HT1080 (cell line): Measurements from ENCODE around the gene ABCC1. TPM values are rescaled to one million over a fixed set of nuclear protein-coding genes. Genes with fewer than 3 reads are reported as not detected.
"Not testable (repeated sequence)": the region's sequence is repeated elsewhere in the genome, so short reads cannot be mapped to it uniquely, and the experiment has no call there.

ENCODE experiments used
- DNase-seq: peaks from one replicate; pipeline ENCODE4 v3.0.0-alpha.2; 2015; ENCODE audit warnings: low read depth
- total RNA-seq: library from RNA; depleted of rRNA; stranded (reverse); fragments of >200 nt; shearing (Covaris generic); gene quantifications from 2 replicates; pipeline ENCODE4 v1.2.3, GENCODE V29; 2014; rRNA removed

The ABCC1 gene
- total RNA-seq, 1 experiment from 2014 or later: 13.3 TPM

DNA sequence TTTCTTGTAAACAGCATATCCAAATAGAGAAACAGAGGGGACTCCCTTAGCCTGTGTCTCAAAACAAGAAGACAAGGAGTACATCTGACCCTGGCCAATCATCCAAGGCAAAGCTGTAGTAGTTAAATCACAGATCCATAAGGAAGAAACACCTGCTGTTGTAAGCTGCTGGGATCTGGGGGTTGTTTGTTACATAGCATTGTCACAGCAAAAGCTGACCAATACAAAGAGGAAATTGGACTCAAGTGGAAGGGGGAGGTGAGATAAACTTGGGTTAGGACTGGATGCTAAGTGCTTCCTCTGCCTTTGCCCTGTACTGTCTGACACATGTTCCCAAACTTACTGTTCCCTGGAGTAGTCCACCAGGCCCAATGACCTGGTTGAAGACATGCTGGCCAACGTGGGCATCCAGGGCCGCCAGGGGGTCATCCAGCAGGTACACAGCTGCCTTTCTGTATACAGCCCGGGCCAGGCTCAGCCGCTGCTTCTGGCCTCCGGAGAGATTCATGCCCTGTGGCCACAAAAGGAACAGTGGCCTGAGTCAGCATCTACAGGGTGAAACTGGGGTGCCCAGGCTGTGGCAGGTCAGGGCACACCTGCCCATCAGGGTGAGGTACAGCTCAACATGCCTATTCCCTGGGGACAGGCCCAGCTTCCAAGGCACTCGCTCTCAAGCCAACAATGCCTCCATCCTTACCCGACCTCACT lies 229.2 kb downstream of the ABCC1 start:
- no peak for DNase-seq

DNA sequence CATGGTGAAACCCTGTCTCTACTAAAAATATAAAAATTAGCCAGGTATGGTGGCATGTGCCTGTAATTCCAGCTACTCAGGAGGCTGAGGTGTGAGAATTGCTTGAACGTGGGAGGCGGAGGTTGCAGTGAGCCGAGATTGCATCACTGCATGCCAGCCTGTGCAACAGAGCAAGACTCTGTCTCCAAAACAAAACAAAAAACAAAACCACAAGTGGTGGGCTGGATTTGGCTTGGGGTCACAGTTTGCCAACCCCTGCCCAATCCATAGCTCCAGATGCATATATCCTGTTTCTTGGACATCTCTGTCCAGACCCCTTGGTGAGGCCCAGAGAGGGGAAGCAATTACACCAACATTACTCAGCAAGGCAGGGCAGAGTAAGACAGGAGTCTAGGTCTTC lies 232.3 kb downstream of the ABCC1 start:
- DNase-seq: not testable (repeated sequence)

DNA sequence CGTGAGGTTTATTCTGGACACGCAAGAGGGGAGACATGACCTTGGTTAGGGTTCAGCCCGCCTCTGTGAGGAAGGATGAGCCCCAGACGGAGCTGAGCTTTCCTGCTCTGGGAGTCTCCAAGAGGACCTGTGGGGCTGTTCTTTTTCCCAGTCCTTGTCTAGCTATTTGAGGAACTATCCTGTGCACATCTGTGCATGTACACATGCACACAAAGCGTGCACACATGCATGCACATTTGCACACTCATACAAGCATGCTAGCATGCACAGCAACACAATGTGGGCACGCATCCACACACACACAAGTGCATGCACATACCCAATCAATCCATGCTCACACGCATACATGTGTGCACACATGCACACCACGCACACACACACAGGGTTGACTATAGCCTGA lies 233.5 kb downstream of the ABCC1 start:
- no peak for DNase-seq

DNA sequence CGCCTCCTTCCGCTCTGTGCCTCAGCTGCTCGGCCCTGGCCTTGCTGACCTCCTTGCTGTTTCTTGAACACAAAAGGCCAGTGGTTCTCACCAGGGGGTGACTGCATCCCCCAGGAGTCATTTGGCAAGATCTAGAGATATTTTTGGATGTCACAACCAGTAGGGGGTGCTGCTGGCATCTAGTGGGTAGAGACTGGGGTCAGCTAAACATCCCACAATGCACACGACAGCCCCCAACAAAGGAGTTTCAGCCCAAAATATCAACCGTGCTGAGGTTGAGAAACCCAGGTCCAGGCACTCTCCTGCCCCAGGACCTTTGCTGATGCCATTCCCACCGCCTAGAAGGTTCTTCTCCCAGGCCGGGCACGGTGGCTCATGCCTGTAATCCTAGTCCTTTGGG lies 234.1 kb downstream of the ABCC1 start:
- no peak for DNase-seq

DNA sequence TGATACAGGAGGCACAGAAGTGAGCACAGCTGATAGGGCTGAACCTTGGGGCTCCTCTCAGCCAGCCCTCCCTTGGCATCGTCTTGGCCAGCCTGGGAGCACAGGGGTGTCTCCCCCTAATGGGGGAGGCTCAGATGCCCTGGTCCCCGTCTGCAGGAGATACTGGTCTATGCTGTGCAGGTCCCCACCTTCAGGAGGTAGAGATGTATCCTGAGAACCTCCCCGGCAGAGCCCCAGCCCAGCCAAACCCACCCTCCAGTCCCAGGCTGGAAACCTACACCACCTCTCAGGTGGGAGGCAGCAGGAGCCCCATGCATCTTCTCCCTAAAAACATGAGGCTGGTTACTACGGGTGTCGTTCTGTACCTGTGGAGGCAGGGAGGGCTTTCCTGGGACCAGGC lies 235.2 kb downstream of the ABCC1 start:
- DNase-seq: no peak

DNA sequence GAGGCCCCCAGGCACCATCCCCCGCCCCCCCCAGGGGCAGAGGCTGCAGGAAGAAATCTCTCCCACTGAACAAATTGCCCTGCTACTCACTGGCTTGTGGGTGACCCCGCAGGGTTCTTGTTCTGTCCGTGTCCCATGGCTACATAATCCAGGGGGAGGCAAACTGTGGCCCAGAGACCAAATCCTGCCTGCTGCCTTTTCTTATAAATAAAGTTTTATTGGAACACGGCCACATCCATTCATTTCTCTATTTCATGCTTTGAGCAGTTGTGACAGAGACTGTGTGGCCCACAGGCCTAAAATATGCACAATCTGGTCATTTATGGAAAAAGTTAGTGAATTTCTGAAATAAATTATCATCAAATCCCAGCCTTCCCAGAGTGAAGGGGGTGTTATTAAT lies 235.7 kb downstream of the ABCC1 start:
- DNase-seq: no peak

DNA sequence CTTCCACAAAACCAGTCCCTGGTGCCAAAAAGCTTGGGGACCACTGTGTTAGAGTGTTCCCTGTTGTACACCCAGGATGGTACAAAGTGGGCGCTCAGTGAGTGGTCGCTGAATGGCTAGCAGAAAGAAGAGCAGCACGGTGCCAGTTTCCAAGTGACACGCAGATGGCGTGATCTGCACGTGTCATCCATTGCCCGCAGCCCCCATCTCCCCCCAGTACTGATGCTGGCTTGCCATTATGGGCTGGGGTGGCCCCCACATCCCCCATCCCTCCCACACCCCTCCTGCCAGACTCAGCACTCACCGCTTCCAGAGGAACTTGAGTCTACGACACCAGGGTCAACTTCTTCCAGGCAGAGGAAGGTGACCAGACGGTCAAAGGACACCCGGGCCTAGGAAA lies 237.4 kb downstream of the ABCC1 start:
- DNase-seq: no peak

DNA sequence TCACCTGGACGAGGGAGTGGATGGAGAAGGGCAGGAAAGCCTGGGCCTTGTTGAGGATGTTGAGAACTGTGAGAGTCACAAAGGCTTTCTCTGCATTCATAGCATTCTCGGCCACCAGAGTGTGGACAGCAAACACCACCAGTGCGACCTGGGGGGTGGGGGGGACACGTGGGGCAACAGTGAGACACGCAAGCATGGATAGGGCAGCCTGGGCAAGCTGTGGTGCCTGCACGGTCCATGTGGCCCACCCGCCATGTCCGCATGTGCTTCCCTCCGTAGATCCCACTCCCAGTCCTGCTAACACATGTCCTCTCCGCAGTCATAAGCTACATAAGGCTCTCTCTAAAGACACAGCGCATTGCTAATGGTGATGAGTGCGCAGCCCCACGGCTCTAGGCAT lies 239.4 kb downstream of the ABCC1 start:
- DNase-seq: no peak

- no peak for DNase-seq
These were observed 240.4 kb downstream of the ABCC1 start for GRCh38 chr16:16189842-16190241.

DNA sequence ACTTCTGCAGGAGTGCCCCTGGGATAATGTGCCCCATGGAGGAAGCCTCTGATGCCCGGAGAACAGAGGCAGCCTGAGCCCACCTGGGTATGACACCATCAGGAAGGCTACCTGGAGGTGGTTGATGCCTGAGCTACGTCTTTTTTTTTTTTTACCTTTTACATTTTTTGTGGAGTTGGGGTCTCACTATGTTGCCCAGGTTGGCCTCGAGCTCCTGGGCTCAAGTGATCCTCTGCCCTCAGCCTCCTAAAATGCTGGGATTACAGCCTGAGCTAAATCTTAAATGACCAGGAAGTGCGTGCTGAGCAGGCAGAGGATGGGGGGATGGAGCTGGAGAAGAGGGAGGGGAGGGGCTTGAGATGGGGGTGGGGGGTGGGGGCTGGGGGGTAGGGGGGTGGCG lies 241.1 kb downstream of the ABCC1 start:
- no peak for DNase-seq

GRCh38 chr16:16190966-16191365 lies 241.6 kb downstream of the ABCC1 start:
- DNase-seq: not testable (repeated sequence)

- no peak for DNase-seq
These were observed 242.2 kb downstream of the ABCC1 start for GRCh38 chr16:16191493-16192167.

Other genes with a start within 250 kb of the ABCC1 start
- 0.03 TPM in 2 replicates for gene MYH11, start 92.6 kb upstream of the ABCC1 start, total RNA-seq
- 30.9 and 37.0 TPM in 2 replicates for gene CEP20, start 61.0 kb upstream of the ABCC1 start, total RNA-seq